Activated B cell treated with CpG ODN at 0.5 μM for 24 hours (primary cell): Measurements from ENCODE around the gene DDX52. TPM values are rescaled to one million over a fixed set of nuclear protein-coding genes. Genes with fewer than 3 reads are reported as not detected.
A peak's percentile ranks its signal among the peaks of the same experiment; 100 is the strongest.
"Not testable (repeated sequence)": the region's sequence is repeated elsewhere in the genome, so short reads cannot be mapped to it uniquely, and the experiment has no call there.

Experiments
- ATAC-seq: fragments of 200-7000 bp; cut with Tn5 transposase; one replicate; pipeline ENCODE4 v1.10.0; 2021; ENCODE audit warnings: low read depth, mild to moderate bottlenecking, moderate library complexity
- CTCF ChIA-PET: fragments of 350-600 bp; sonication (Branson Sonifier 250); formaldehyde crosslinking; loops from one replicate; lab custom pipeline; 2021; ENCODE audit warnings: antibody characterized with exemption; lab: Charles Lee
- POLR2A ChIA-PET: fragments of 350-600 bp; sonication (Branson Sonifier 250); formaldehyde crosslinking; loops from one replicate; lab custom pipeline; 2021; ENCODE audit warnings: antibody characterized with exemption; lab: Charles Lee
- DNase-seq: peaks from one replicate; pipeline ENCODE4 v3.0.0; 2022
- H3K27ac Mint-ChIP-seq: one replicate; pipeline ENCODE4 v1.8.0; 2020; ENCODE audit warnings: mixed read lengths
- H3K27me3 Mint-ChIP-seq: one replicate; pipeline ENCODE4 v1.8.0; 2021; ENCODE audit warnings: mixed read lengths
- H3K36me3 Mint-ChIP-seq: one replicate; pipeline ENCODE4 v1.8.0; 2021; ENCODE audit warnings: low read depth, mixed read lengths
- H3K4me1 Mint-ChIP-seq: one replicate; pipeline ENCODE4 v1.8.0; 2021; ENCODE audit warnings: mixed read lengths
- H3K4me3 Mint-ChIP-seq: one replicate; pipeline ENCODE4 v1.8.0; 2020; ENCODE audit warnings: mild to moderate bottlenecking, mixed read lengths
- H3K9me3 Mint-ChIP-seq: one replicate; pipeline ENCODE4 v1.8.0; 2020; ENCODE audit warnings: mixed read lengths
- CTCF ChIP-seq: fragments of 200-600 bp; IDR thresholded peaks from one replicate; pipeline ENCODE4 v1.8.0; 2022; ENCODE audit warnings: antibody characterized with exemption, mild to moderate bottlenecking
- intact Hi-C: fragments of 100-400 bp; cut with micrococcal nuclease; formaldehyde crosslinking; loops from one replicate; pipeline ENCODE4 v1.15.1; 2024
- total RNA-seq: library from RNA; stranded (reverse); gene quantifications from 2 replicates; pipeline ENCODE4 v1.2.3, GENCODE V29; 2022

Gene DDX52
- total RNA-seq, 1 donor from 2014 or later: 39.9 TPM

GRCh38 chr17:37640015-37640414 is 3.2 kb downstream of the DDX52 start:
- Mint-ChIP-seq H3K36me3 (peaks cover 58% of the 10 kb centered on the region), H3K4me3 (no peak overlapping the region), H3K27me3 (no peaks in the 10 kb centered on the region), H3K4me1 (peaks cover 38% of the 10 kb centered on the region), H3K9me3 (no peaks in the 10 kb centered on the region), H3K27ac (no peak overlapping the region)
- POLR2A ChIA-PET: no interaction called here
- CTCF ChIA-PET: no interaction called here
- DNase-seq (no peak), ATAC-seq (no peak)
- TF ChIP-seq CTCF: no peak
- intact Hi-C loops: loop anchor here (5.0 kb wide), 2 partner anchors 97 to 177 kb away; no protein-coding TSS in a partner anchor

DNA sequence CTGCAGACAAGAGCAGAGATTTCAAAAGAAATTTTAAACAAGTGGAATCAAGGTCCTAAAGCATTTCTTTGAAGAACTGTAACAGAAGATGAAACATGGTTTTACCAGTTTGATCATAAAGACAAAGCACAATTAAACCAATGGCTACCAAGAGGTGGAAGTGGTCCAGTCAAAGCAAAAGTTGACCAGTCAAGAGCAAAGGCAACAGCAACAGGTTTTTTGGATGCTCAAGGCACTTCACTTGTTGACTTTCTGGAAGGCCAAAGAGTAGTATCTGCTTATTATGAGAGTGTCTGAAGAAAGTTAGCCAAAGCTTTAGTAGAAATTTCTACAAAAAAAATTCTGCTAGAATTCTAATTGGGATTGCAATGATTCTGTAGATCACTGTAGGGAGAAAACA is 5.3 kb downstream of the DDX52 start:
- Mint-ChIP-seq H3K9me3 (no peaks in the 10 kb centered on the region), H3K27me3 (no peaks in the 10 kb centered on the region), H3K4me3 (no peak overlapping the region), H3K27ac (no peak overlapping the region), H3K4me1 (peaks cover 28% of the 10 kb centered on the region), H3K36me3 (peaks cover 61% of the 10 kb centered on the region)
- CTCF ChIA-PET: interaction anchor here (1.1 kb wide), 1 partner anchor 20 kb away, joined by 3 read pairs; no protein-coding TSS in a partner anchor
- no peak for ATAC-seq
- intact Hi-C loops: no loop called here
- POLR2A ChIA-PET: no interaction called here
- no peak for DNase-seq
- no peak for TF ChIP-seq CTCF

DNA sequence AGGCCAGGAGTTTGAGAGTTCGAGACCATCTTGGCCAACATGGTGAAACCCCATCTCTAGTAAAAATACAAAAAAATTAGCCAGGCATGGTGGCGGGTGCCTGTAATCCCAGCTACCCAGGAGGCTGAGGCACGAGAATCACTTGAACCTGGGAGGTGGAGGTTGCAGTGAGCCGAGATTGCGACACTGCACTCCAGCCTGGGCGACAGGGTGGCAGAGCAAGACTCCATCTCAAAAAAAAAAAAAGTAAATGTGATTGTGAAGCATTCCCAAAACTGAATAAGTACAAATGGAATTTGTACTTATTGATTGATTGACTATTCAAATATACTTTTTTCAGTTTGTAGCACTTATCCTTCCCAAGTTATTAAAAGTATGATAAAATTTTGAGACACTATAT is 26.8 kb downstream of the DDX52 start:
- H3K27me3 Mint-ChIP-seq, H3K4me1 Mint-ChIP-seq, H3K27ac Mint-ChIP-seq, H3K9me3 Mint-ChIP-seq, POLR2A ChIA-PET, H3K4me3 Mint-ChIP-seq, intact Hi-C loops, ATAC-seq, CTCF ChIA-PET, DNase-seq: not testable (repeated sequence)
- H3K36me3 Mint-ChIP-seq: peaks cover 69% of the 10 kb centered on the region

DNA sequence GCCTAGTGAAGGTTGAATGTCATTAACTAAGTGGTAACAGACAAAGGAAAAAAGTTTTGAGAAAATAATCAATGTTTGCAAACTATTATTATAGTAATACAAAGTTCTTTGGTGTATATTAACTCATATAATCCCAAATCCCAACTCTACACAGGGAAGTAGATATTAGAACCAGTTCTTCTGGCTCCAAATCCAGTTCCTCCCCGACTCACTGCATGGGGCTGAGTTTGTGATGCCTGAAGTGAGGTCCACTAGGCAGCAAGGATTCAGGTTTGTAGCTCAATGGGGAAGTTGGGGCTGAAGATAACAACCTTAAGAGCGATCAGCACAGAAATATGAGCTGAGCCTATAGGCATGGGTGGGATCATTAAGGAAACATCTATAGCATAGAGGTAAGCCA is 28.4 kb downstream of the DDX52 start:
- no peak for ATAC-seq
- no peaks in the 10 kb centered on the region for H3K4me1 Mint-ChIP-seq
- ChIA-PET CTCF (no interaction called here), POLR2A (no interaction called here)
- no peak overlapping the region for H3K4me3 Mint-ChIP-seq
- no peaks in the 10 kb centered on the region for H3K9me3 Mint-ChIP-seq
- intact Hi-C loops: no loop called here
- no peak for TF ChIP-seq CTCF
- H3K27ac Mint-ChIP-seq: no peak overlapping the region
- H3K27me3 Mint-ChIP-seq: no peaks in the 10 kb centered on the region
- peaks cover 57% of the 10 kb centered on the region for H3K36me3 Mint-ChIP-seq
- no peak for DNase-seq

DNA sequence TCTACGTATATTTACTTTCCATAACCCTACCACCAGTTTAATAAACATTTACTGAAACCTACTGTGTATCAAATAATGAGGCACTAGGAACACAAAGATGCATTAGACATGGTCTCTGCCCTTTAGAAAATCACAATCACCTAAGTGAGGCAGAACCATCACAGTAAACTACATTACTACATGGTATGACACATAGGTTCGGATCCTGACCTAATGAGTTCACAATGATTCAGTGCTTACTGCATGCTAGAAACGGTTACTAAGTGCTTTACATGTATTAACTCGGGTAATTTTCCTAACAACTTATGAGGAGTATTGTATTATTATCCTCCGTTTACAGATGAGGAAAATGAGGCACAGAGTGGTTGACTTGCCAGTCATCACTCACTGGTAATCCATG is 28.9 kb downstream of the DDX52 start:
- Mint-ChIP-seq H3K4me1 (peaks cover 4% of the 10 kb centered on the region), H3K27ac (no peak overlapping the region), H3K9me3 (no peaks in the 10 kb centered on the region), H3K36me3 (peaks cover 56% of the 10 kb centered on the region), H3K4me3 (no peak overlapping the region), H3K27me3 (no peaks in the 10 kb centered on the region)
- ChIA-PET CTCF (interaction anchor here (1.1 kb wide), 1 partner anchor 202 kb away, joined by 3 read pairs; no protein-coding TSS in a partner anchor), POLR2A (interaction anchor here (0.5 kb wide), 1 partner anchor 658 kb away, joined by 5 read pairs; no protein-coding TSS in a partner anchor)
- ATAC-seq (no peak), DNase-seq (no peak)
- no peak for TF ChIP-seq CTCF
- intact Hi-C loops: no loop called here

- ChIA-PET POLR2A (no interaction called here), CTCF (no interaction called here)
- TF ChIP-seq CTCF: no peak
- intact Hi-C loops: no loop called here
- no peaks in the 10 kb centered on the region for H3K27me3 Mint-ChIP-seq
- H3K9me3 Mint-ChIP-seq: no peaks in the 10 kb centered on the region
- DNase-seq: no peak
- ATAC-seq: no peak
- no peak overlapping the region for H3K4me3 Mint-ChIP-seq
- peaks cover 35% of the 10 kb centered on the region for H3K36me3 Mint-ChIP-seq
- peaks cover 26% of the 10 kb centered on the region for H3K4me1 Mint-ChIP-seq
- no peak overlapping the region for H3K27ac Mint-ChIP-seq
These were observed 32.3 kb downstream of the DDX52 start for GRCh38 chr17:37610971-37611370.

- Mint-ChIP-seq H3K27ac (peak overlapping the region; percentile 86), H3K36me3 (peaks cover 35% of the 10 kb centered on the region), H3K4me1 (peaks cover 36% of the 10 kb centered on the region), H3K4me3 (peak overlapping the region; percentile 94)
- intact Hi-C loops, H3K9me3 Mint-ChIP-seq, H3K27me3 Mint-ChIP-seq, ATAC-seq, DNase-seq: not testable (repeated sequence)
- POLR2A ChIA-PET: interaction anchor here (1.1 to 2.8 kb wide), 13 partner anchors 8 to 1064 kb away, joined by 4 to 16 read pairs (median 5); partner anchors contain the start of genes ACACA, DDX52 and TADA2A
- CTCF ChIA-PET: interaction anchor here (1.0 to 2.5 kb wide), 6 partner anchors 9 to 206 kb away, joined by 3 to 10 read pairs (median 5); no protein-coding TSS in a partner anchor
These were observed 33.2 kb downstream of the DDX52 start for GRCh38 chr17:37610041-37610420.
